Measurements from ENCODE around the gene SULT1C4. TPM values are rescaled to one million over a fixed set of nuclear protein-coding genes. Genes with fewer than 3 reads are reported as not detected.

Gene SULT1C4
- total RNA-seq, 1 experiment from 2014 or later, result 1.7 TPM

Other genes with a start within 250 kb of the SULT1C4 start
- not detected in 2 replicates for gene SULT1C3, start 138.0 kb upstream of the SULT1C4 start, total RNA-seq (2014; rRNA removed; shearing (Covaris generic))
- not detected in 2 replicates for gene SULT1C2, start 89.1 kb upstream of the SULT1C4 start, total RNA-seq (2014; rRNA removed; shearing (Covaris generic))
- 18.6 and 18.8 TPM in 2 replicates for gene GCC2, start 71.3 kb downstream of the SULT1C4 start, total RNA-seq (2014; rRNA removed; shearing (Covaris generic))
- gene LIMS1, start 156.5 kb downstream of the SULT1C4 start, total RNA-seq (2014; rRNA removed; shearing (Covaris generic)), result 106 and 169 TPM in 2 replicates

Data from SJSA1 (cell line).